Natural killer cell (primary cell): ENCODE results near the gene JAKMIP1. TPM values are rescaled to one million over a fixed set of nuclear protein-coding genes. Genes with fewer than 3 reads are reported as not detected.

Source experiments
- ATAC-seq, 3 donors: fragments of 150-1000 bp in 2 of 3; fragments of 200-7000 bp in 1 of 3; cut with Tn5 transposase; 1 replicate in 1 of 3; 2 replicates in 2 of 3; pipeline ENCODE4 v1.10.0; 2021; ENCODE audit warnings: mild to moderate bottlenecking in 2 of 3, moderate library complexity in 2 of 3
- DNase-seq, 2 donors: peaks; one replicate each; pipeline versions ENCODE4 v3.0.0 to v3.0.0-alpha.2; 2013 to 2021; ENCODE audit warnings: mixed read lengths in 1 of 2
- H3K27ac ChIP-seq: one replicate; pipeline ENCODE4 v1.5.1; 2013; ENCODE audit warnings: mild to moderate bottlenecking, low read length
- H3K27me3 ChIP-seq: one replicate; pipeline ENCODE4 v1.6.1; 2013; ENCODE audit warnings: low read length; ENCODE audit not compliant: control insufficient read depth, insufficient read depth
- H3K36me3 ChIP-seq: one replicate; pipeline ENCODE4 v1.6.1; 2013; ENCODE audit warnings: low read length; ENCODE audit not compliant: control insufficient read depth, insufficient read depth
- H3K4me1 ChIP-seq: one replicate; pipeline ENCODE4 v1.6.1; 2013; ENCODE audit warnings: low read length; ENCODE audit not compliant: control insufficient read depth, insufficient read depth
- H3K4me3 ChIP-seq: one replicate; pipeline ENCODE4 v1.5.1; 2013; ENCODE audit warnings: low read length
- H3K9me3 ChIP-seq: one replicate; pipeline ENCODE4 v1.6.1; 2013; ENCODE audit warnings: low read length; ENCODE audit not compliant: control insufficient read depth, insufficient read depth
- H3K27ac Mint-ChIP-seq, 2 donors: one replicate each; pipeline ENCODE4 v1.8.0; 2022; ENCODE audit warnings: mild to moderate bottlenecking in 2 of 2, mixed read lengths in 2 of 2, moderate library complexity in 1 of 2
- H3K27me3 Mint-ChIP-seq, 2 donors: one replicate each; pipeline ENCODE4 v1.8.0; 2022; ENCODE audit warnings: low read depth in 2 of 2, mixed read lengths in 2 of 2
- H3K36me3 Mint-ChIP-seq: one replicate; pipeline ENCODE4 v1.8.0; 2022; ENCODE audit warnings: mixed read lengths
- H3K4me1 Mint-ChIP-seq, 2 donors: one replicate each; pipeline ENCODE4 v1.8.0; 2022; ENCODE audit warnings: mixed read lengths in 2 of 2
- H3K4me3 Mint-ChIP-seq: one replicate; pipeline ENCODE4 v1.8.0; 2022; ENCODE audit warnings: mild to moderate bottlenecking, moderate library complexity, mixed read lengths
- H3K9me3 Mint-ChIP-seq, 2 donors: one replicate each; pipeline ENCODE4 v1.8.0; 2022; ENCODE audit warnings: mixed read lengths in 2 of 2
- CTCF ChIP-seq: fragments of 200-600 bp; IDR thresholded peaks from one replicate; pipeline ENCODE4 v1.8.0; 2022; ENCODE audit warnings: antibody characterized with exemption
- WGBS: methylation state at CpG from one replicate; pipeline ENCODE4 v1.1.7; 2013; ENCODE audit warnings: missing lambda C conversion rate; ENCODE audit not compliant: insufficient coverage; 5-methylcytosine and 5-hydroxymethylcytosine counted together
- intact Hi-C: fragments of 100-400 bp; cut with micrococcal nuclease; formaldehyde crosslinking; loops from one replicate; pipeline ENCODE4 v1.14.2; 2022
- total RNA-seq, 4 donors: library from RNA; stranded (reverse); fragments of 120-200 nt in 1 of 4; gene quantifications; one replicate each; pipeline versions ENCODE4 v1.2.3 to v1.2.4, GENCODE V29; 2013 to 2022

Gene JAKMIP1
- total RNA-seq, 3 donors from 2014 or later (not counting 1 experiment from before 2014, with no cell fraction given) = 8.8 to 21.8 (median 16.4) TPM

- DNase-seq (no peak), ATAC-seq (no peak)
- no peaks in the 10 kb centered on the region for H3K4me1 Mint-ChIP-seq
- no peaks in the 10 kb centered on the region for H3K27me3 Mint-ChIP-seq
- 93% methylated on average over 4 of the region's 4 CpGs for WGBS
- no peak for TF ChIP-seq CTCF
- Histone ChIP-seq H3K4me3 (no peak overlapping the region), H3K27ac (no peak overlapping the region), H3K4me1 (no peaks in the 10 kb centered on the region), H3K9me3 (peaks cover 28% of the 10 kb centered on the region), H3K27me3 (no peaks in the 10 kb centered on the region), H3K36me3 (peaks cover 12% of the 10 kb centered on the region)
- intact Hi-C loops = no loop called here
- no peaks in the 10 kb centered on the region for H3K36me3 Mint-ChIP-seq
- peaks cover 0 to 5% of the 10 kb centered on the region in 2 donors for H3K9me3 Mint-ChIP-seq
- no peak overlapping the region for H3K4me3 Mint-ChIP-seq
- no peak overlapping the region for H3K27ac Mint-ChIP-seq
These were observed 145.3 kb downstream of the JAKMIP1 start for GRCh38 chr4:6055030-6055429.

GRCh38 chr4:6054162-6054922 is 146.0 kb downstream of the JAKMIP1 start:
- WGBS = 87% methylated on average over 16 of the region's 16 CpGs
- Histone ChIP-seq H3K9me3 (peaks cover 22% of the 10 kb centered on the region), H3K4me1 (no peaks in the 10 kb centered on the region), H3K36me3 (peaks cover 10% of the 10 kb centered on the region), H3K4me3 (no peak overlapping the region), H3K27me3 (no peaks in the 10 kb centered on the region), H3K27ac (no peak overlapping the region)
- no peaks in the 10 kb centered on the region for H3K4me1 Mint-ChIP-seq
- no peak overlapping the region for H3K4me3 Mint-ChIP-seq
- H3K36me3 Mint-ChIP-seq = no peaks in the 10 kb centered on the region
- TF ChIP-seq CTCF = no peak
- H3K27ac Mint-ChIP-seq = no peak overlapping the region
- no peak for DNase-seq
- ATAC-seq = no peak
- intact Hi-C loops = no loop called here
- no peaks in the 10 kb centered on the region for H3K27me3 Mint-ChIP-seq
- H3K9me3 Mint-ChIP-seq = peaks cover 0 to 5% of the 10 kb centered on the region in 2 donors

- no peak overlapping the region for H3K27ac Mint-ChIP-seq
- no peak for DNase-seq
- Histone ChIP-seq H3K36me3 (peaks cover 6% of the 10 kb centered on the region), H3K9me3 (peaks cover 9% of the 10 kb centered on the region), H3K4me3 (no peak overlapping the region), H3K27ac (no peak overlapping the region), H3K4me1 (no peaks in the 10 kb centered on the region), H3K27me3 (no peaks in the 10 kb centered on the region)
- H3K4me1 Mint-ChIP-seq = no peaks in the 10 kb centered on the region
- no peaks in the 10 kb centered on the region for H3K36me3 Mint-ChIP-seq
- no peaks in the 10 kb centered on the region for H3K9me3 Mint-ChIP-seq
- no peak for ATAC-seq
- 90% methylated on average over 6 of the region's 6 CpGs for WGBS
- H3K4me3 Mint-ChIP-seq = no peak overlapping the region
- intact Hi-C loops = no loop called here
- H3K27me3 Mint-ChIP-seq = no peaks in the 10 kb centered on the region
- TF ChIP-seq CTCF = no peak
These were observed 147.7 kb downstream of the JAKMIP1 start for GRCh38 chr4:6052679-6053078.

GRCh38 chr4:6050551-6050950 is 149.8 kb downstream of the JAKMIP1 start:
- TF ChIP-seq CTCF = no peak

More at GRCh38 chr4:6050551-6050950, 149.8 kb downstream of the JAKMIP1 start:
- H3K9me3 Mint-ChIP-seq = no peaks in the 10 kb centered on the region
- Histone ChIP-seq H3K27me3 (no peaks in the 10 kb centered on the region), H3K4me3 (no peak overlapping the region), H3K36me3 (no peaks in the 10 kb centered on the region), H3K4me1 (no peaks in the 10 kb centered on the region), H3K9me3 (no peaks in the 10 kb centered on the region), H3K27ac (no peak overlapping the region)
- WGBS = 84% methylated on average over 16 of the region's 17 CpGs
- DNase-seq (no peak), ATAC-seq (no peak)
- no peaks in the 10 kb centered on the region for H3K4me1 Mint-ChIP-seq
- intact Hi-C loops = no loop called here
- H3K27ac Mint-ChIP-seq = no peak overlapping the region
- H3K36me3 Mint-ChIP-seq = no peaks in the 10 kb centered on the region
- no peaks in the 10 kb centered on the region for H3K27me3 Mint-ChIP-seq
- H3K4me3 Mint-ChIP-seq = no peak overlapping the region
